Stimulated activated CD8-positive, alpha-beta memory T cell treated with anti-CD3 and anti-CD28 coated beads, Interleukin-4, amount 100 ng/mL, for 4 hours (primary cell): ENCODE data around the gene CHPF.

Source experiments
- DNase-seq, 2 donors: peaks; one replicate each; pipeline ENCODE4 v3.0.0-alpha.2; 2020; ENCODE audit warnings: low read depth in 2 of 2, low spot score in 1 of 2

Gene CHPF

DNA sequence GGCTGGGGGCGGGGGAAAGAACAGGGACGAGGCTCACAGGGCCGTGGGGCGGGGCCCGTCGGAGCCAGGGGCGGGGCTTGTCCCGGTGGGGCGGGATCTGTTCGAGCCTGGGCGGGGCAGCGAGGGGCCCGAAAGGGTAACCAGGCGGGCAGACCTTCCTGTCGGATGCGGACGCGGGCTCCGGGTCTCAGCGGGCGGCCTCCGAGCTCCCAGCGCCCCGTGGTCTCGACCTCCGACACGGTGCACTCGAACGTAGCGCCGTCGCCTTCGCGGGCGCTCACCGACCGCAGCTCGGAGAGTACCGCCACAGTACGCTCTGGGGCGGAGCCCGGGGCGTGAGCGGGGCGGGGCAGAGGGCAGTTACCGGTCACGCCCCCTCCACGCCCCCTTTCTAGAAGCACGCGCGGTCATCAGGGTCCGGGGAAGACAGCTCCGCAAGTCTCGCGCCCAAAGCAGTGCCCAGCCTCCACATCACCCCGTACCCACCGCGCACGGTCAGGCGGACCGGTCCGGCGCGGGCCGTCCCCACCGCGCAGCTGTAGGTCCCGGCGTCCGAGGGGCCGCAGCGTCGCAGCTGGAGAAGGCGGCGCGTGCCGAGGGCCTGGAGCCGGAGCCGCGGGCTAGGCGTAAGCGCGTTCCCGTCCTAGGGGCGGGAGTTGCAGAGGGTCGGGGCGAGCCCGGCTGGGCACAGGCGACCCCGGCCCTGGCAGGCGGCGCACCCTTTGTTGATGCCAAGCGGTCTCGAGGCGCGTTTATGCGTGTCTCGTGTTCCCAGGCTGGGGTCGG is 9.0 kb upstream of the CHPF start:
- peak; percentile 54 to 63 for DNase-seq

DNA sequence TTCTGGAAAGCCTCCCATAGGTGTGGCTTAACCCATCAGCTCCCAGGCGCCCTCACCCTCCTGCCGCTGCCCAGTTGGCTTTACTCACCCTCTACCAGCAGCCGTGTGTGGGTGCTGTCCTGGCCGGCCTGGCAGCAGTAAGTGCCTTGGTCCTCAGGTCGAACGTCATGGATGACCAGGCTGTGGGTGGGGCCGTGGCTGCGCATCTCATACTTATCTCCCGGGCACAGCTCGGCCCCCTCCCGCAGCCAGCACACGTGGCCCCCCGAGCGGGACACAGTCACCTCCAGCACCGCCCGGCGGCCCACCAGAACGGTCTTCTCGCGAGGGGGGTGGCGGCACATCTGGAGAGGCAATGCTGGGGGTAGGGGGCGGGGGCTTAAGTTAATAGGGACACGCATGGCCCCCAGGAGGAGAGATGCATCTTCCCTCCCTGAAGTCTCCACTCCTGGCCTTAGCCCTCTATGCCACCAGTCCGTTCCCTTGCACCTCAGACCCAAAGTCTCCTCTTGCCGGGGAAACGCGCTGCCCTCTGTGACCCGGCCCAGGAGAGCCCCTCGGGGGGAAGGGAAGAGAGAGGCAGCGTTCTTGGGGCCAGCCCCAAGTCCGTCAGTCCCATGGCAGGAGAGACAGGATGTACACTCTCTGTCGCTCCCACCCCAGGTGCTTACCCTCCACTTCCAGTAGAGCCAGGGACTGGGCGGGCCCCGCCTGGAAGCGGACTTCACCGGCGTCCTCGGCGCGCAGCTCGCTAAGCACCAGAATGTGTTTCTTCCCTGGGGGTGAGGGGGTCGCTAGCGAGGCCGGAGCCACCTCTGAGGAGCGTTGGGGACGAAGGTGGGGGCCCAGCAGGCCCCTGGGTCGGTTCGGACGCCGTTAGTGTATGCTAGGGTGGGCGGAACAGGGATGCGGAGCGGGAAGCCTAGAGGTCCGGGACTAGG is 8.1 kb upstream of the CHPF start:
- no peak for DNase-seq

DNA sequence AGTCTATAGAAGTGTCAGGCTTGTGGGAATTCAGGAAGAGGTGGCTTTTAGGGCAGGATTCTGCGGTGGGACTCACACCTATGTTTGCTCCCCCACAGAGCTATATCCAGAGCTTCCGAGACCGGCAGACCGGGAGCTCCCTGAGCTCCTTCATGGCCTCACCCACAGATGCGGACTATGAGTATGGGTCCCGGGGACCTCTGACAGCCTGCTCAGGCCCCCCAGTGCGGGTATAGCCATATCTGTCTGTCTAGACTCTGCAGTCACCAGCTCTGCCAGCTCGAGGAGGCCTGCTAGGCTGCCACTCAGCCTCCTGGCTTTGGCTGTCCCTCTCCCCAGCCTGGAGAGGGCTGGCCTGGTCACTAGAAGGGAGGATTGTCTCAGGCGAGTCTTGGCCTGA is 6.0 kb upstream of the CHPF start:
- DNase-seq = no peak

DNA sequence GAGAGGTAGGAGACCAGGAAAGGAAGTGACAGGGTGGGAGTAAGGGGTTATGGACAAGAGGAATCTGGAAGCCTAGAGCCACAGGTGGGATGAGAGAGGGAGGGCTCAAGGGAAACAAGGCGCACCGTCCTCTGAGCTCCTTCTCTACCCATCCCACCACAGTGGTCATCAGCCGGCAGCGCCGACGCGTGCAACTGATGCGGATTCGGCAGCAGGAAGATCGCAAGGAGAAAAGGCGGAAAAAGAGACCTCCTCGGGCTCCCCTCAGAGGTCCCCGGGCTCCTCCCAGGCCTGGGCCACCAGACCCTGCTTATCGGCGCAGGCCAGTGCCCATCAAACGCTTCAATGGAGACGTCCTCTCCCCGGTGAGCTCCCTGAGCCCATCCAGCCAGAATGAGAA is 5.4 kb upstream of the CHPF start:
- DNase-seq = no peak

DNA sequence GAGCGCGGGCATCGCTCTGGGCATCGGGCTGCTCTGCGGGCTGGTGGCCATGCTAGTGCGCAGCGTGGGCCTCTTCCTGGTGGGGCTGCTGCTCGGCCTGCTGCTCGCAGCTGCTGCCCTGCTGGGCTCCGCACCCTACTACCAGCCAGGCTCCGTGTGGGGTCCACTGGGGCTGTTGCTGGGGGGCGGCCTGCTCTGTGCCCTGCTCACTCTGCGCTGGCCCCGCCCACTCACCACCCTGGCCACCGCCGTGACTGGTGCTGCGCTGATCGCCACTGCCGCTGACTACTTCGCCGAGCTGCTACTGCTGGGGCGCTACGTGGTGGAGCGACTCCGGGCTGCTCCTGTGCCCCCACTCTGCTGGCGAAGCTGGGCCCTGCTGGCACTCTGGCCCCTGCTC is 4.0 kb upstream of the CHPF start:
- DNase-seq = no peak

DNA sequence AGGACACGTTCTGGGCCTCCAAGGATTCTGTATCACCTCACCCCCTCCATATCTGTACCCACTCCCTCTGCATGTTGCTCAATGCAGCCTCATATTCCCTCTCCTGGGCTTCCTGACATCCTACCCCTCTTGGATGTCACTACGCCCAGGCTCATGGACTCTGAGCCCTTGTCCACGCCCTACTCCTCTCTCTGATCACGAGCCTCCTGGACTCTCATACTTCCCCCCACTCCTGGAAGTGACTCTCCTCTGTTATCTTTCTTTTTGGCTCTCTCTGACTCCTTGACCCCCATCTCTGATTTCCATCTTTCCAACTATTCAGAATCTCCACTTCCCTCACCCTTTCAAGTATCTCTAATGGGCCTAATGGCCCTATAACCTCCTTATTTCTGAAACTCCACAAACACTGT is 2.3 kb upstream of the CHPF start:
- DNase-seq = no peak

DNA sequence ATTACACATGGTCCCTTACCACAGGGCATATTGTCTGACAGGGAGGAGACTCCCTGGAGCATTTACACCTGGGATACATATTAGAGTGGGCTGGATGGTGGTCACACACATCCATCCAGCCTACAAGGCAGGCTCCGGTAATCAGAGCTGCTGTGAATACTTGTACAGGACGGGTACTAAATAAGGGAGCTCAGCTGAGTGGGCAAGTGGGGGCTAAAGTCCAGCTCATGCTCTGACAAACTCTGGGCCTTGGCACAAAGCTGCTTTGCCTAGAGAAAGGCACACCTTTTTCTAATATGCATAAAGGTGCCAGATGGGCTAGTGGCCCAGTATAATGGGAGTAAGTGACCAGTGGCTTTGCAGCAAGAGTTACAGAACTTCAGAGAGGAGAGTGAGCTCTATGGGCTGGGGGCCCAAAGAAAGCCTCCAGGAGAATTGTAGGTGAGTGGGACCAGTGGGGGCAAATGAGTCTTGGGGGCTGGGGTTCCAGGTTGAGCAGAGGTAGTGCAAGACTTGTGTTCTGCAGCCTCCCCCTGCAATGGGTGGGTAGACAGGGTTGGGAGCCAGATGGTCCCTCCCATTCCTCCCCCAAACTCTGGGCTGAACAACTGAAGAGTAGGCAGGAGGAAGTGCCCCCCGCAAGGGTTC is 1.8 kb upstream of the CHPF start:
- no peak for DNase-seq

DNA sequence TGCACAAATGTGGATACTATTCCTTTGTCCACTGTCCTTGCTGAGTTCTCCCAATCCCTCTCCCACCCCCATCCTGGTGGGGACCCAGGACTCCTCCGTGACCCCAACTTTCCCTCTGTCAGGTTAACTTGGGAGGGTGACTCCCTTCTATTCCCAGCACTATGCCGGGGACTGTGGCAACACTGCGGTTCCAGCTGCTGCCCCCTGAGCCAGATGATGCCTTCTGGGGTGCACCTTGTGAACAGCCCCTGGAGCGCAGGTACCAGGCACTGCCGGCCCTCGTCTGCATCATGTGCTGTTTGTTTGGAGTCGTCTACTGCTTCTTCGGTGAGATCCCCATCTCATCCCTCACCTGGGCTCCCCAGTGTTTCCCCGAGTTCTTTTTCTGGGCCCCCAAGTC is 958 bp upstream of the CHPF start:
- DNase-seq = no peak

DNA sequence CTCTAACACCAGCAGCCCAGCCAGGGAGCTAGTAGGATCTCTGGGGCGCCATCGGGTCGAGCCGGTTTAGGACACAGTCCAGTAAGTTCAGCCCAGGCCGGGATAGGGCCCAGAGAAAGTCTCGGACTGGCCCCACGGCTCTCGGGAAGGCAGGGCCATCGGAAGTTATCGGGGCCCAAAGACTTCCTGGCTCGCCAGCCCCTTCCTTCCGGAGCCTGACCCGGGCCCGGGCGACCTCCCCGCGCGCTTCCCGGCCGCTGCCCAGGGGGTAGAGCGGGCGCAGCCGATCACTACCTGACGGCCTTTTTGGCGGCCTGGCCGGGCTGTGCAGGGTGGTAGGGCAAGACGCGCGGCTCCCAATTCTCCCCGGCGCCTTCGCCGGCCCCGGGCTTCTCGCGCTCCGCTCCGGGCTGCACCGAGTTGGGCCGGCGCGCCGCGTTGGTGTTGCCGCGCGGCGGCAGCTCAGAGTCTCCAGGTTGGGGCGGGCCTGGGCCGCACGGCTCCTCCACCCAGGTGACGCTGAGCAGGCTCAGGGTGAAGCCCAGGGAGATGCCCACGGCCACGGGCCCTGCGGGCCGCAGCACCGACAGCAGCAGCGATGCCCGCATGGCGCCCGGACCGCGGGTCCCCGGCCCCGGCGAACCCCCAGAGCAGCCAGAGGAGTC is 546 bp downstream of the CHPF start:
- no peak for DNase-seq

DNA sequence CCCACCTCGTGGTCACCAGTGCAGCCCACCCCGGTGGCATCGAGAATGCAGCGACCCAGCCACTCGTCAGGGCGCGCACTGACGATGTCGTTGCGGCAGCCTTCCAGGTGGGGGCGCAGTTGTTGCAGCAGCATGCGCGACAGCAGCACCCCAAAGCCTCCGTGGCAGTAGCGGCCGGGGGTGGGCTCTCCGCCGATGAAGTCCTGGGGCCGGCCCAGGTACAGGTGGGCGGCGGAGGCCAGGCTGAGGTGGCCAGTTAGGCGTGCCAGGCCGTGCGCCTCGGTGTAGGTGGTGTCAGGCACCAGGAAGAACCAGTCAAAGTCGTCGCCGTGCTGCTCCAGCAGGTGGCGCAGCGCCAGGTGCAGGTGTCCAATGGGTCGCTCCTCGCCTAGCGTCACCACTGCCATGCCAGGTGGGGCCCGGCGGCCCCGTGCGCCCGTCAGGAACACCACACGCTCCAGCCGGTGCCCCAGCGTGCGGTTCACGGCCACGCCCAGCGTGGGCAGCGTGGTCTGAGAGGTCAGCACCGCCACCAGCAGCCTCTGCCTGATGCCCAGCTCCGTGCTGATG is 1.9 kb downstream of the CHPF start:
- DNase-seq = peak; percentile 69 to 75

DNA sequence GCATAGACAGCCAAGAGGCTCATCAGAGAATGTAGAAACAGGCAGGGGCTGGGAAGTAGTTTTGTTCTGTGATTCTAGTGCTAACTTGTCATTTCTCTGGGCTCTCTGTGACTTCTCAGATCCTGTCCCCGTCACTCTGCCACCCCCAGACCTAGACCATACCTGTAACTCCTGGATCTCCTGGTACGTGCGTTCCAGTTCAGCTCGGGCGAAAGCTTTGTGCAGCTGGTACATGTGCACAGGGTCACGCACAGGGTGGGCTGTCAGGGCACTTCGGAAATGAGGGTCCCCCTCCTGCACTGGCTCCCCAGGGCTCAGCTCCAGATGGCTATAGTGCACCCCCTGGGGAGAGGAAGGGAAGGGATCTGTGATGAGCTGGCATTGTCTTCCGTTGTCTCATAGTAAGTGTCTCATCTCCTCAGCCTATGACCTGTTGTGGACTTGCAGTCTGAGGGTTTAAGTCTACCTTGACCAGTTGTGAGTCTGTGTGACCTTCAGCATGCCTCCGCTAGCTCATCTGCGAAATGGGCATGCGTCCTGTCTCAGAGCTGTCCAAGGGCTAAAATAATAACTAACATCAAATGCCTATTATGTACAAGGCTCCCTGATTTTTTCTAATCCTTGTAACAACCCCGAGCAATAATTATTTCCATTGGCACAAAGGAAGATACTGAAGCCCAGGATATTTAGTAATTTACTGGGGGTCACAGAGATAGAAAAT is 2.7 kb downstream of the CHPF start:
- DNase-seq = no peak

DNA sequence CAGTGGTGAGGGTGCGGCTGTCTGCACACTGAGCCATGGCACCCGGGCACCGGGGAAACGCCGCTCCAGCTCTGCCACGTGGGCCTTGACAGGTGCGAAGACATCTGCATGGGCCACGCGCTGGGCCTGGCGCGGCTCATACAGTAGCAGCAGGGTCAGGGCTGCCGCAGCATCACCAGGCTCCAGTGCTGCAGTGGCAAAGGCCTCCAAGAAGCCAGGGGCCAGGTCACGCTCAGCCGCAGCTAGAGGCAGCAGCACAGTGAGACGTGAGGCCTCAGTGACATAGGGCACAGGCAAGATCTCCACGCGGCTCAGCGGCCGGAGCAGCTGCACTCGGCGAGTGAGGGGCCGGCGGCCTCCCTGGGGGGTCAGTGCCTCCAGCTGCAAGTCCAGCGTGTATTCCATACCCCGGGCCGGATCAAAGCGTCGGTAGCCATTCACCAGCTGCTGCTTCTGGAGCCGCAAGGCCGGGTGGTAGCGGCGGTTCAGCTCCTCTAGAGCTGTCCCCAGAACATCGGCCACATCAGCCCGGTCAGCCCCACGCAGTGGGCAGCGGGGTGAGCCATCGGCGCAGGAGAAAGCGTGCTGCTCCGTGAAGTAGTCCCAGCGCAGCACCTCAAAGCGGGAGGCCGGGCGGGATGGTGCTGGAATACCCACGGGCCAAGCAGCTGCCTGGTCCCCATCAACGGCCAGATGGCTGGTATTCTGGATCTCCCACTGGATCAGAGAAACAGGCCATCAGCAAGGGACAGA is 3.5 kb downstream of the CHPF start:
- no peak for DNase-seq

DNA sequence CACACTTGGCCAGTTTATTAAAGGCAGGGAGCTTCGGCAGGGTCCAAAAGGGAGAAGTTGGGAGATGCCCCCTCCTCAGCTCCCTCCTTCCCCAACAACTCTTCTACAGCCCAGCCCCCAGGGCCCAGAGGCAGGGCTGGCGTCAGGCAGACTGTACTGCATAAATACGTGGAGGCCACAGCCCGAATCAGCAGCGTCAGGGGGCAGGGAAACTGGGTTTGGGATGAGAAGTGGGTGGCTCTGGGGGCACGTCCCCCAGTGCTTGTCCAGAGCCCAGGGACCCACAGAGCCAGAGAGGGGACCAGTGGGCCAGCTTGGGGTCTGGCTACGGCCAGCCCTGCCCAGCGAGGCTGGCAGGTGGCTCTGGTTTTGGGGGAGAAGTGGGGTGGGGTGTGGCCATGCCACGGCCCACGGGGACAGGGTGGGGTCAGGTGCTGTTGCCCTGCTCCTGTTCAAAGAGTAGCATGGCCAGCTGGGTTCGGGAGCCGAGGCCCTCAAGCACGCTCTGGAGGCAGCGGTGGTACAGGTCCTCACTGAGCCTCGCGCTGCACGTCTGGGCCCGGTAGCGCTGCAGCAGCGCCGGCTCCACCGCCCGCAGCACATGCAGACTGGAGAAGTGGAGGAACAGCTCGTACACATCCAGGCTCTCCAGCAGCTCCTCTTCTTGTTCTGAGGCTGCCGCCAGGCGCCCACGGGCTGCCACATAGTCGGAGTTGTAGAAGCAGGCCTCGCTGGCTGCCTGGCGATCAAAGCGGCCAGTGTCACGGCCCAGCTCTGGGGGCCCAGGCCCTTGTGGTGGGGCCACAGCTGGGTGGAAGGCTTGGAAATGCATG is 4.4 kb downstream of the CHPF start:
- no peak for DNase-seq

DNA sequence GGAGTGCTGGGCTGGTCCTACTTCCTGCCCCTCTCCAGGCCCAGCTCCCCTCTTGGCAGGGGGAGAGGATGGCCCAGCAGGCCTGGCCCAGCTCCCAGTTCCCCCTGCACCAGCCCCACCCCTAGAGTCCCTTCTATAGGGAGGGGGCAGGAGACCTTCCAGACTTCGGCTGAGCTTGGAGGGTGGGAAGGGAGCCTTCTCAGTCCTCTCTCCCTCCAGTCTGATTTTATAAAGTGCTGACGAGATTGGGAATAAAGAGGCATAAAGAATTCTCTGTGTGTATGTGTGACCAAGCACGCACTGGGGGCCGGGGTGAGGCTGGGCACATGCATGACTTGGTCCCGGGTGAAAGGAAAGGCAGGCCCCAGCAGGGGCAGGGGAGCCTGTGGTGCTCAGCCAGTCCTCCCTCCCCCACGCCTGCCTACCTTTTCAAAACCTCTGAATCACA is 5.1 kb downstream of the CHPF start:
- DNase-seq = no peak

DNA sequence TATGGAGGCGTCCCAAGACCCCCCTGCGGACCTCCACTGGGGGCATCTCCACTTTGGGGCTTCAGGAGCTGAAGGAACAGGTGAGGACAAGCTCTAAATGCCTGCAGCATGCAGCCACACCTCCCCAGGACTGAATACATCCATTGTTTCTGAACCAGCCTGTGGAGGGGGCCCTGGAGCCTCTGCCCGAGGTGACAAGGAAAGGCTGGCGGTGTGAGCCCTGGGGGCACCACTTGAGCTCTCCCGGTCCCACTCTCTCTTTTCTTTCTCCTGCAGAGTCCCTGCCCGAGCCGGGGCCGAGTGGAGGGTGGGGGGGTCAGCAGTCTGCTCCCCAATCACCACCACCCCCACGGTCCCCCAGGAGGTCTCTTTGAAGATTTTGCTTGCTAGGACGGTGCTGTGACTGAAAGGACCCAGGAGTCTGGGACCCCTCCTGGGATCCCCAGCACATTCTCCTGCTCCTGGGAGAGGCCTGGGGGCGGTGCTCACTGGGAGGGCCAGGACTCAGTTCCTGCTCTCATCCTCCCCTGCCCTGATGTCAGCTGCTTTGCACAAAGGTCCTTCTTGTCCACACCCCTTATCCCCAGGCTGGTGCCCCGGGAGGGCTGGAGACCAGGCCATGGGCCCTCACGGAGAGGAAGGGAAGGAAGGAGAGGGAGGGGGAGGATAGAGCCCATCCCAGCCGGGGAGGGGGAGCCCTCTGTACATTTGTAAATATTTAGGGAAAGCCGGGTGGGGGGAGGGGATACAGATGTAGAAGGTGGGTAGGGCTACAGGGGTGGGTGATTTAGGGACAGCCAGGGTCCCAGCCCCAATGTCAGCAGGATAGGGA is 5.7 kb downstream of the CHPF start:
- no peak for DNase-seq

DNA sequence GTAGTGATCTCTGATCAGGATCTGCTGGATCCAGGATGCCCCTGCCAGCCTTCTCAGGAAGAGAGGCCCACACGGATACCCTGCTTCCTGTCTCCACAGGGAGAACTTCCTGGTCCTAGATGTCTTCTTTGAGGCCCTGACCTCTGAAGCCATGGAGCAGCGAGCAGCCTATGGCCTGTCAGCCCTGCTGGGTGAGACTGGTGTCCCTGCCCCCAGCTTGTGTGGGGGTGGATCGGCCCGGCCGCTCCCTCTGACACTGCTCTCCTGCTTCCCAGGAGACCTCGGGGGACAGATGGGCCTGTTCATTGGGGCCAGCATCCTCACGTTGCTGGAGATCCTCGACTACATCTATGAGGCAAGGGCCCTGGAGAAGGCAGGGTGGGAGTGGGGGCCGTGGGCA is 6.6 kb downstream of the CHPF start:
- no peak for DNase-seq

DNA sequence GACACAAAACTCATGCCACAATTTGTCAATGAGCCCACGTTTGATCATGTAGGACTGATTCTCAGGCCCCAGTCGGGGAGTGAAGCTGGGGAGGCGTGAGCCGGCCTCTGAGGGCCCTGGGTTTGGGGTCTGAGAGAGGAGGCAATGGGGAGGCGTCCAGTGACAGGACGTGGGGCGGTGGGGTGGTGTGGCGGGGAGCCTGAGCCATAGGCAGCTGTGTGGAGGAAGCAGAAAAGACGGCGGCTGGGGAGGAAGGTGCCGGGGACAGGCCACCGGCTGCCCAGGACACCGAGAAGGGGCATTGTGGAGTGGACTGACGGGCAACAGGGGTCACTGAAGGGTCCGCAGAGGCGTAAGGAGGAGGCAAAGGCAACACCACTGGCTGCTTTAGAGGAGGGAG is 7.2 kb downstream of the CHPF start:
- no peak for DNase-seq
